ENCODE data around the gene FILIP1.

The FILIP1 gene

GRCh38 chr6:75275067-75275466, 218.5 kb downstream of the FILIP1 start:
- Histone ChIP-seq H3K9me3 (replicated peaks in 1 of 2; ENCODE audit: control insufficient read depth in 2 of 2, insufficient read depth in 1 of 2, low read depth in 1 of 2, low read length in 2 of 2) (peaks cover 7 to 38% of the 10 kb centered on the region in 2 donors), H3K14ac (ENCODE audit: low read length) (no peak overlapping the region), H4K8ac (ENCODE audit: low read depth, low read length) (no peak overlapping the region), H2BK12ac (ENCODE audit: low read length) (no peak overlapping the region), H3K18ac (ENCODE audit: low read length) (no peak overlapping the region), H3K23ac (ENCODE audit: low read depth, low read length, poor library complexity) (no peak overlapping the region), H3K9ac (ENCODE audit: low read depth, low read length, poor library complexity) (no peak overlapping the region), H3K4me3 (ENCODE audit: low read length in 2 of 2) (no peak overlapping the region), H3K79me1 (ENCODE audit: low read depth, low read length) (peaks cover 2% of the 10 kb centered on the region), H3K4ac (ENCODE audit: low read length) (no peak overlapping the region), H2AK5ac (ENCODE audit: low read depth, low read length) (no peak overlapping the region), H2AFZ (ENCODE audit: low read length) (no peak overlapping the region), H3K27me3 (ENCODE audit: control insufficient read depth in 3 of 3, insufficient read depth in 3 of 3, low read depth in 1 of 3, low read length in 3 of 3) (no peaks in the 10 kb centered on the region), H4K91ac (ENCODE audit: low read depth, low read length, poor library complexity) (no peak overlapping the region), H3K36me3 (replicated peaks in 1 of 2; ENCODE audit: control insufficient read depth in 2 of 2, insufficient read depth in 2 of 2, low read length in 2 of 2) (peaks cover 7 to 49% of the 10 kb centered on the region in 2 donors), H3K27ac (replicated peaks; ENCODE audit: low read length) (no peak overlapping the region), H2BK120ac (ENCODE audit: low read depth, low read length) (no peak overlapping the region), H3K4me1 (ENCODE audit: control insufficient read depth in 2 of 2, insufficient read depth in 1 of 2, low read depth in 1 of 2, low read length in 2 of 2) (peaks cover 0 to 5% of the 10 kb centered on the region in 2 donors), H2BK5ac (ENCODE audit: low read length) (no peak overlapping the region), H3K4me2 (ENCODE audit: insufficient read depth, low read length, poor library complexity, severe bottlenecking) (no peak overlapping the region), H2BK15ac (ENCODE audit: low read length) (no peak overlapping the region)
- no peak for DNase-seq (ENCODE audit: low spot score)

DNA sequence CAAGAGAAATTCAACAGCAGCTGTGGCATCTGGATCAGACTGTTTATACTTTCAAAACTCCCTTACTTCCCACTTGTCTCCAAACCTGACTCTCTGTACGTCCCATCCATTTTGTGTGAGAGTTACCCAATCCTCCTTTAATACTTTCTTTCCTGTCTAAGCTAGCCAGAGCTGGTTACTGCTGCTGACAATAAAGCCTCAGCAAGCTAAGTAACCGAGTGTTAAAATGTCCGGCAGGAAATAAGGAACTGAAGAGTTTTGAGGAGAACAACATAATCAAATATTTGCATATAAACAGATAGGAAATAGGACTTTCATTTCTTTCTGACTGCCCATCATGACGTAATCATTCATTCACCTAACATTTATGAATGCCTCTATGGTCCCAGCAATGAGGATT, 220.6 kb downstream of the FILIP1 start:
- Histone ChIP-seq H2AFZ (ENCODE audit: low read length) (no peak overlapping the region), H3K14ac (ENCODE audit: low read length) (no peak overlapping the region), H3K27ac (replicated peaks; ENCODE audit: low read length) (no peak overlapping the region), H3K23ac (ENCODE audit: low read depth, low read length, poor library complexity) (no peak overlapping the region), H3K36me3 (replicated peaks in 1 of 2; ENCODE audit: control insufficient read depth in 2 of 2, insufficient read depth in 2 of 2, low read length in 2 of 2) (peaks cover 10 to 52% of the 10 kb centered on the region in 2 donors), H3K79me1 (ENCODE audit: low read depth, low read length) (peaks cover 2% of the 10 kb centered on the region), H3K4me1 (ENCODE audit: control insufficient read depth in 2 of 2, insufficient read depth in 1 of 2, low read depth in 1 of 2, low read length in 2 of 2) (peaks cover 3 to 6% of the 10 kb centered on the region in 2 donors), H2BK120ac (ENCODE audit: low read depth, low read length) (no peak overlapping the region), H3K4me3 (ENCODE audit: low read length in 2 of 2) (no peak overlapping the region), H2AK5ac (ENCODE audit: low read depth, low read length) (no peak overlapping the region), H3K27me3 (ENCODE audit: control insufficient read depth in 3 of 3, insufficient read depth in 3 of 3, low read depth in 1 of 3, low read length in 3 of 3) (no peaks in the 10 kb centered on the region), H4K91ac (ENCODE audit: low read depth, low read length, poor library complexity) (no peak overlapping the region), H4K8ac (ENCODE audit: low read depth, low read length) (no peak overlapping the region), H2BK15ac (ENCODE audit: low read length) (no peak overlapping the region), H3K9ac (ENCODE audit: low read depth, low read length, poor library complexity) (no peak overlapping the region), H3K18ac (ENCODE audit: low read length) (no peak overlapping the region), H3K4me2 (ENCODE audit: insufficient read depth, low read length, poor library complexity, severe bottlenecking) (no peak overlapping the region), H2BK5ac (ENCODE audit: low read length) (no peak overlapping the region), H3K9me3 (replicated peaks in 1 of 2; ENCODE audit: control insufficient read depth in 2 of 2, insufficient read depth in 1 of 2, low read depth in 1 of 2, low read length in 2 of 2) (peaks cover 7 to 39% of the 10 kb centered on the region in 2 donors), H3K4ac (ENCODE audit: low read length) (no peak overlapping the region), H2BK12ac (ENCODE audit: low read length) (no peak overlapping the region)
- no peak for DNase-seq (ENCODE audit: low spot score)
- no CpG with 5 or more reads among the region's 4 CpGs for WGBS, 2 donors (ENCODE audit: extremely low coverage in 2 of 2, insufficient read length in 2 of 2, insufficient replicate concordance in 1 of 2)

DNA sequence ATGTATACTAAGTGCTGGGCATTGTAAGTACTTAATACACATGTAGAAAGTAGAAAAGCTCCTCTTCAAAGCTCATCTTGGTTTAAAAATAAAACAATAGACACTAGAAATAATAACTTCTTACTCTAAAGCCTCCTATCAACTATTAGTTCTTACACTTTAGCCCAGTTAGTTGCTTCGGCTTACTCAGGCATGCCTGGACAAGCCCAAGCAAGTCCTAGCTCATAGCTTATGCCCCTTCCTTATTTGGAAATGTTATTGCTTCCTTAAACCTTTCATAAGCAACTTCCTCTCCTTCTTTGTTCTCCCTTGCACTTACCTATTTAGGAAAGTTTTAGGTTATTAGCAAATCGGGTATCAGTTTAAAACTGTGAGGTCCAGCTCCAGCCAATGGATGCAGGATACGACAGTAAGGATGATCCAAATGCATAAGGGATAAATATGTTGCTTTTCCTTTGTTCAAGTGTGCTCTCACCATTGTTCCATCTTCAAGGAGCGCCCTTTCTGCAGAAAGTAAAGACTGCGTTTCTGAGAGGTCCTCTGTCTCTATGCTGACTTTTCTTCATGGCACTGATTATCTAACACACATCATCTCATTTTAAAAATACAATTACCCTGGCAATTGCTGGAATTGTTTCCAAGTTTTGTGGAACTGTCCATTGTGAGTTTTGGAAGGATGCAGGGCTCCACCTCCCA, 221.3 kb downstream of the FILIP1 start:
- Histone ChIP-seq H2AK5ac (ENCODE audit: low read depth, low read length) (no peak overlapping the region), H3K18ac (ENCODE audit: low read length) (no peak overlapping the region), H2BK15ac (ENCODE audit: low read length) (no peak overlapping the region), H2AFZ (ENCODE audit: low read length) (no peak overlapping the region), H4K91ac (ENCODE audit: low read depth, low read length, poor library complexity) (no peak overlapping the region), H3K36me3 (replicated peaks in 1 of 2; ENCODE audit: control insufficient read depth in 2 of 2, insufficient read depth in 2 of 2, low read length in 2 of 2) (peaks cover 10 to 52% of the 10 kb centered on the region in 2 donors), H2BK12ac (ENCODE audit: low read length) (no peak overlapping the region), H3K9ac (ENCODE audit: low read depth, low read length, poor library complexity) (no peak overlapping the region), H3K4me1 (ENCODE audit: control insufficient read depth in 2 of 2, insufficient read depth in 1 of 2, low read depth in 1 of 2, low read length in 2 of 2) (peaks cover 3 to 4% of the 10 kb centered on the region in 2 donors), H3K23ac (ENCODE audit: low read depth, low read length, poor library complexity) (no peak overlapping the region), H3K14ac (ENCODE audit: low read length) (no peak overlapping the region), H2BK5ac (ENCODE audit: low read length) (no peak overlapping the region), H3K79me1 (ENCODE audit: low read depth, low read length) (no peaks in the 10 kb centered on the region), H3K4me3 (ENCODE audit: low read length in 2 of 2) (no peak overlapping the region), H2BK120ac (ENCODE audit: low read depth, low read length) (no peak overlapping the region), H3K27me3 (ENCODE audit: control insufficient read depth in 3 of 3, insufficient read depth in 3 of 3, low read depth in 1 of 3, low read length in 3 of 3) (no peaks in the 10 kb centered on the region), H3K4ac (ENCODE audit: low read length) (no peak overlapping the region), H3K27ac (replicated peaks; ENCODE audit: low read length) (no peak overlapping the region), H3K4me2 (ENCODE audit: insufficient read depth, low read length, poor library complexity, severe bottlenecking) (no peak overlapping the region), H4K8ac (ENCODE audit: low read depth, low read length) (no peak overlapping the region), H3K9me3 (replicated peaks in 1 of 2; ENCODE audit: control insufficient read depth in 2 of 2, insufficient read depth in 1 of 2, low read depth in 1 of 2, low read length in 2 of 2) (peaks cover 7 to 39% of the 10 kb centered on the region in 2 donors)
- no CpG with 5 or more reads among the region's 5 CpGs for WGBS, 2 donors (ENCODE audit: extremely low coverage in 2 of 2, insufficient read length in 2 of 2, insufficient replicate concordance in 1 of 2)
- no peak for DNase-seq (ENCODE audit: low spot score)

GRCh38 chr6:75268988-75269354, 224.6 kb downstream of the FILIP1 start:
- Histone ChIP-seq H2BK5ac (ENCODE audit: low read length) (no peak overlapping the region), H3K9me3 (replicated peaks in 1 of 2; ENCODE audit: control insufficient read depth in 2 of 2, insufficient read depth in 1 of 2, low read depth in 1 of 2, low read length in 2 of 2) (peaks cover 7 to 34% of the 10 kb centered on the region in 2 donors), H3K4ac (ENCODE audit: low read length) (no peak overlapping the region), H3K4me2 (ENCODE audit: insufficient read depth, low read length, poor library complexity, severe bottlenecking) (no peak overlapping the region), H2AFZ (ENCODE audit: low read length) (no peak overlapping the region), H3K4me1 (ENCODE audit: control insufficient read depth in 2 of 2, insufficient read depth in 1 of 2, low read depth in 1 of 2, low read length in 2 of 2) (peaks cover 3 to 4% of the 10 kb centered on the region in 2 donors), H3K14ac (ENCODE audit: low read length) (no peak overlapping the region), H3K79me1 (ENCODE audit: low read depth, low read length) (no peaks in the 10 kb centered on the region), H3K36me3 (replicated peaks in 1 of 2; ENCODE audit: control insufficient read depth in 2 of 2, insufficient read depth in 2 of 2, low read length in 2 of 2) (peaks cover 10 to 56% of the 10 kb centered on the region in 2 donors), H2BK15ac (ENCODE audit: low read length) (no peak overlapping the region), H3K27me3 (ENCODE audit: control insufficient read depth in 3 of 3, insufficient read depth in 3 of 3, low read depth in 1 of 3, low read length in 3 of 3) (no peaks in the 10 kb centered on the region), H3K27ac (replicated peaks; ENCODE audit: low read length) (no peak overlapping the region), H2BK120ac (ENCODE audit: low read depth, low read length) (no peak overlapping the region), H3K4me3 (ENCODE audit: low read length in 2 of 2) (no peak overlapping the region), H3K23ac (ENCODE audit: low read depth, low read length, poor library complexity) (no peak overlapping the region), H4K8ac (ENCODE audit: low read depth, low read length) (no peak overlapping the region), H3K9ac (ENCODE audit: low read depth, low read length, poor library complexity) (no peak overlapping the region), H2AK5ac (ENCODE audit: low read depth, low read length) (no peak overlapping the region), H2BK12ac (ENCODE audit: low read length) (no peak overlapping the region), H4K91ac (ENCODE audit: low read depth, low read length, poor library complexity) (no peak overlapping the region), H3K18ac (ENCODE audit: low read length) (no peak overlapping the region)
- DNase-seq (ENCODE audit: low spot score), result no peak
- WGBS, 2 donors (ENCODE audit: extremely low coverage in 2 of 2, insufficient read length in 2 of 2, insufficient replicate concordance in 1 of 2), result no CpG with 5 or more reads among the region's 4 CpGs
